ENCODE data around the gene NBEA. TPM values are rescaled to one million over a fixed set of nuclear protein-coding genes. Genes with fewer than 3 reads are reported as not detected.
"Not testable (repeated sequence)": the region's sequence is repeated elsewhere in the genome, so short reads cannot be mapped to it uniquely, and the experiment has no call there.

Gene NBEA
- total RNA-seq, 3 donors from 2014 or later: 0.19 to 0.58 (median 0.43) TPM

DNA sequence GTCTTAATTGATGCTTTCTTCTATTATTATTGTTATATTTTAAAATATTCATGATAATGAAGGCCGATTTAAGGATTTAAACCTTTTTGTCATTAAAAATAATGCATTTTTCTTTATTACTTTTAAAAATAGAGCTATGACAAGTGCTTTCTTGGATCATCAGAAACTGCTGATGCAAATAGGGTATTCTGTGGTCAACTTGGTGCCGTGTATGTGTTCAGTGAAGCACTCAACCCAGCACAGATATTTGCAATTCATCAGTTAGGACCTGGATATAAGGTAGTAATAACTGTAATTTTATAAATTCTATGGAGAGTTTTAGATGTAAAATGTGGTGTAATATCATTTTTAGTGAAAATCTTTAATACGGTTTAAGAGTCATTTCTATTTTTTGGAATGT lies 116.5 kb downstream of the NBEA start:
- ATAC-seq; H3K9me3 Mint-ChIP-seq; DNase-seq; H3K36me3 Mint-ChIP-seq (ENCODE audit: insufficient read depth); H3K4me3 Mint-ChIP-seq; H3K27me3 Mint-ChIP-seq (ENCODE audit: low read depth); H3K4me1 Mint-ChIP-seq (ENCODE audit: low read depth): not testable (repeated sequence)

DNA sequence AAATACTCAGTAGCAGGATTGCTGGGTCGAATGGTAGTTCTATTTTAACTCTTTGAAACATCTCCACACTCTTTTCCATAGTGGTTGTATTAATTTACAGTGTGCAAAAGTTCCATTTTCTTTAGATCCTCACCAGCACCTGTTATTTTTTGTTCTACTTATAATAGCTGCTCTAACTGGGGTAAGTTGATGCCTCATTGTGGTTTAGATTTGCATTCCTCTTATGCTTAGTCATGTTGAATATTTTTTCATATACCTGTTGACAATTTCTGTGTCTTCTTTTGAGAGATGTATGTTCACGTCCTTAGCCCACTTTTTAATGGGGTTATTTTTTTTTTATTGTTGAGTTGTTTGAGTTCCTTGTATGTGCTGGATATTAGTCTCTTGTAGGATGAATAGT lies 144.6 kb downstream of the NBEA start:
- DNase-seq: no peak
- H3K9me3 Mint-ChIP-seq: peaks cover 17% of the 10 kb centered on the region
- no peaks in the 10 kb centered on the region for H3K27me3 Mint-ChIP-seq (ENCODE audit: low read depth)
- no peak overlapping the region for H3K4me3 Mint-ChIP-seq
- H3K4me1 Mint-ChIP-seq (ENCODE audit: low read depth): no peaks in the 10 kb centered on the region
- peaks cover 2% of the 10 kb centered on the region for H3K36me3 Mint-ChIP-seq (ENCODE audit: insufficient read depth)
- no peak for ATAC-seq

DNA sequence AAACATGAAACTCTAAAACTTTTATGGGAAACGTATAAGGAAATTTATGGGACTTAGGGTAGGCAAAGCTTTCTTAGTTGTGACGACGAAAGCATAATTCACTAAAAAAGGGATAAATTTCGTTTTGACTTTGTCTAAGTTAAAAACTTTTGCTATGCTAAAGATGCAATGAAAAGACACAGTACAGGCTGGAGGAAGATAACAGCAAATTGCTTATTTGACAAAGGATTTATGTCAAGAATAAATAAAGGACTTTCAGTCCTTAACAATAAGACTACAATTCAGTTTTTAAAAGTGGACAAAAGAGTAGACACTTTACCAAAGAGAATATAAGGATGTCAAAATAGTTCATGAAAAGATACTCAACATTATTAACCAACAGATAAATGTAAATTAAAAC lies 150.2 kb downstream of the NBEA start:
- ATAC-seq: no peak
- no peak for DNase-seq
- no peaks in the 10 kb centered on the region for H3K27me3 Mint-ChIP-seq (ENCODE audit: low read depth)

GRCh38 chr13:35092751-35093150 lies 150.7 kb downstream of the NBEA start:
- Mint-ChIP-seq H3K9me3 (peaks cover 5% of the 10 kb centered on the region), H3K27me3 (ENCODE audit: low read depth) (no peaks in the 10 kb centered on the region), H3K36me3 (ENCODE audit: insufficient read depth) (no peaks in the 10 kb centered on the region), H3K4me3 (no peak overlapping the region), H3K4me1 (ENCODE audit: low read depth) (no peaks in the 10 kb centered on the region)
- DNase-seq: no peak
- no peak for ATAC-seq

More for the DNA sequence above, 150.2 kb downstream of the NBEA start:
- Mint-ChIP-seq H3K4me3 (no peak overlapping the region), H3K36me3 (ENCODE audit: insufficient read depth) (no peaks in the 10 kb centered on the region), H3K9me3 (peaks cover 8% of the 10 kb centered on the region), H3K4me1 (ENCODE audit: low read depth) (no peaks in the 10 kb centered on the region)

DNA sequence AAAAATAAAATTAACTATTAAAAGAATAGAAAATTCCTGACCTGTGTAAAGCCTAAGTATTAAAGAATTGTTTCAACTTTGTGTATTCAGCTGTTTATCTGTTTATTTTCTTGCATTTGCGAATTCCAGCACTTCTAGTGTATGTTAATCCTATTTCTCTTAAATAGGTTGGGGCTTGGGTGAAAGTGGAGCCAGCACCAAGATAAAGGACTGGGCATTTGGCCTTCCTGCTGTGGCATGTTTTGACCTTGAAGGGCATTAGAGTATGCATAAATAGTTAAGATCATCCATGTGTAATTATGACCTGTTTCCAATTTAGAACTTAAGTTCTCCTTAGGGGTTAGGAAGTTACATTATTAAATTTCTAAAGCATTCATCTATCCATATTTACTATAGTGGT lies 151.3 kb downstream of the NBEA start:
- no peaks in the 10 kb centered on the region for H3K4me1 Mint-ChIP-seq (ENCODE audit: low read depth)

GRCh38 chr13:35106771-35107170 lies 164.7 kb downstream of the NBEA start:
- H3K9me3 Mint-ChIP-seq; H3K4me1 Mint-ChIP-seq (ENCODE audit: low read depth); DNase-seq; H3K4me3 Mint-ChIP-seq; H3K36me3 Mint-ChIP-seq (ENCODE audit: insufficient read depth); ATAC-seq; H3K27me3 Mint-ChIP-seq (ENCODE audit: low read depth): not testable (repeated sequence)

More for the DNA sequence above, 151.3 kb downstream of the NBEA start:
- DNase-seq (no peak), ATAC-seq (no peak)
- H3K4me3 Mint-ChIP-seq: no peak overlapping the region
- H3K9me3 Mint-ChIP-seq: peaks cover 5% of the 10 kb centered on the region
- H3K36me3 Mint-ChIP-seq (ENCODE audit: insufficient read depth): no peaks in the 10 kb centered on the region
- H3K27me3 Mint-ChIP-seq (ENCODE audit: low read depth): no peaks in the 10 kb centered on the region

GRCh38 chr13:35107535-35107934 lies 165.5 kb downstream of the NBEA start:
- no peaks in the 10 kb centered on the region for H3K36me3 Mint-ChIP-seq (ENCODE audit: insufficient read depth)
- H3K4me1 Mint-ChIP-seq (ENCODE audit: low read depth): no peaks in the 10 kb centered on the region
- no peak for DNase-seq

GRCh38 chr13:35113612-35114011 lies 171.5 kb downstream of the NBEA start:
- H3K4me3 Mint-ChIP-seq; DNase-seq; H3K4me1 Mint-ChIP-seq (ENCODE audit: low read depth); H3K36me3 Mint-ChIP-seq (ENCODE audit: insufficient read depth); H3K9me3 Mint-ChIP-seq; ATAC-seq; H3K27me3 Mint-ChIP-seq (ENCODE audit: low read depth): not testable (repeated sequence)

More at GRCh38 chr13:35107535-35107934, 165.5 kb downstream of the NBEA start:
- Mint-ChIP-seq H3K27me3 (ENCODE audit: low read depth) (no peaks in the 10 kb centered on the region), H3K9me3 (peaks cover 8% of the 10 kb centered on the region), H3K4me3 (no peak overlapping the region)
- ATAC-seq: no peak

- Mint-ChIP-seq H3K36me3 (ENCODE audit: insufficient read depth) (no peaks in the 10 kb centered on the region), H3K27me3 (ENCODE audit: low read depth) (no peaks in the 10 kb centered on the region), H3K4me3 (no peak overlapping the region), H3K4me1 (ENCODE audit: low read depth) (no peaks in the 10 kb centered on the region), H3K9me3 (no peaks in the 10 kb centered on the region)
- ATAC-seq (no peak), DNase-seq (no peak)
Observed at GRCh38 chr13:35127466-35127865, 185.4 kb downstream of the NBEA start.

GRCh38 chr13:35129500-35129899 lies 187.4 kb downstream of the NBEA start:
- Mint-ChIP-seq H3K27me3 (ENCODE audit: low read depth) (no peaks in the 10 kb centered on the region), H3K4me3 (no peak overlapping the region), H3K4me1 (ENCODE audit: low read depth) (no peaks in the 10 kb centered on the region), H3K36me3 (ENCODE audit: insufficient read depth) (no peaks in the 10 kb centered on the region), H3K9me3 (no peaks in the 10 kb centered on the region)
- DNase-seq (no peak), ATAC-seq (no peak)

DNA sequence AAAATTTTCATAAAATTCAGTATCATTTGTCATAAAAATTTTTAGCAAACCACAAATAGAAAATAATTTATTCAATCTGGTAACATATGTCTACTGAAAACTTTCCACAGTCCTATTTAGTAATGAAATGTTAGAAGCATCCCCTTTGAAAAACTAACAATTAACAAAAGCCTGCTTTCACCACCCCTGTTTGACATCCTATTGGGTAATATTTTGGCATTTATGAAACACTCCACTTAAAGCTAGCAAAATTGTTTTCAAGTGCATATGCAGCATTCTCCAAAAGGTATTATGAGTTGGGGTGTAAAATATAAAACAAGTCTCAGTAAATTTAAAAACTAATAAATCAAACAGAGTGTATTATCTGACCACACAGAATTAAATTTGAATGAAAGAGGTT lies 189.4 kb downstream of the NBEA start:
- Mint-ChIP-seq H3K4me3 (no peak overlapping the region), H3K36me3 (ENCODE audit: insufficient read depth) (no peaks in the 10 kb centered on the region), H3K27me3 (ENCODE audit: low read depth) (no peaks in the 10 kb centered on the region), H3K4me1 (ENCODE audit: low read depth) (no peaks in the 10 kb centered on the region), H3K9me3 (no peaks in the 10 kb centered on the region)
- ATAC-seq (no peak), DNase-seq (no peak)

GRCh38 chr13:35136585-35136984 lies 194.5 kb downstream of the NBEA start:
- DNase-seq: no peak
- no peak overlapping the region for H3K4me3 Mint-ChIP-seq
- no peaks in the 10 kb centered on the region for H3K27me3 Mint-ChIP-seq (ENCODE audit: low read depth)
- H3K9me3 Mint-ChIP-seq: no peaks in the 10 kb centered on the region
- ATAC-seq: no peak
- H3K36me3 Mint-ChIP-seq (ENCODE audit: insufficient read depth): no peaks in the 10 kb centered on the region
- no peaks in the 10 kb centered on the region for H3K4me1 Mint-ChIP-seq (ENCODE audit: low read depth)

GRCh38 chr13:35139591-35139990 lies 197.5 kb downstream of the NBEA start:
- H3K36me3 Mint-ChIP-seq (ENCODE audit: insufficient read depth): no peaks in the 10 kb centered on the region
- no peaks in the 10 kb centered on the region for H3K4me1 Mint-ChIP-seq (ENCODE audit: low read depth)
- peak in 1 of 2 donors; percentile 23 for ATAC-seq
- H3K4me3 Mint-ChIP-seq: no peak overlapping the region
- DNase-seq: no peak
- no peaks in the 10 kb centered on the region for H3K27me3 Mint-ChIP-seq (ENCODE audit: low read depth)
- no peaks in the 10 kb centered on the region for H3K9me3 Mint-ChIP-seq

- Mint-ChIP-seq H3K4me1 (ENCODE audit: low read depth) (no peaks in the 10 kb centered on the region), H3K9me3 (no peaks in the 10 kb centered on the region), H3K36me3 (ENCODE audit: insufficient read depth) (no peaks in the 10 kb centered on the region), H3K27me3 (ENCODE audit: low read depth) (no peaks in the 10 kb centered on the region), H3K4me3 (no peak overlapping the region)
- DNase-seq (no peak), ATAC-seq (no peak)
Observed at GRCh38 chr13:35140321-35140720, 198.3 kb downstream of the NBEA start.

- Mint-ChIP-seq H3K4me3 (no peak overlapping the region), H3K9me3 (no peaks in the 10 kb centered on the region), H3K4me1 (ENCODE audit: low read depth) (no peaks in the 10 kb centered on the region), H3K27me3 (ENCODE audit: low read depth) (no peaks in the 10 kb centered on the region), H3K36me3 (ENCODE audit: insufficient read depth) (no peaks in the 10 kb centered on the region)
- ATAC-seq (no peak), DNase-seq (no peak)
Observed at GRCh38 chr13:35140831-35141230, 198.8 kb downstream of the NBEA start.

DNA sequence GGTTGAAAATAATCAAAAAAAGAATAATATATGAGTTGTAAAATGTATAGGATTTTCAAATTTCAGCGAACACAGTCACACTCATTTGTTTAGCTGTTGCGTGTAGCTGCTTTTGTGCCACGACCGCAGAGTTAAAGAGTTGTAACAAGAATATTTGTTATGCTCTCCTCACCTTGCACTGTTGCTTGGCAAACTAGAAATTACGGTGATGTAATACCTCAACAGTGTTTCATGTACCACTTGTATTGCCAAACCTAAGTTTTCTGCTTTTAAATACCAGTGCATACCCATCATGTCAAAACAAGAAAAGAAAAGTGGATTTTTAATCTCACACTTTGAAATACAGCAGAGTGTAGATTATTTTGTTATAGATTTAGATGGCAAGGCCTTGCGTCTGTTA lies 201.1 kb downstream of the NBEA start:
- H3K9me3 Mint-ChIP-seq: no peaks in the 10 kb centered on the region
- no peak for ATAC-seq
- no peaks in the 10 kb centered on the region for H3K4me1 Mint-ChIP-seq (ENCODE audit: low read depth)
- no peak for DNase-seq
- H3K27me3 Mint-ChIP-seq (ENCODE audit: low read depth): no peaks in the 10 kb centered on the region
- H3K36me3 Mint-ChIP-seq (ENCODE audit: insufficient read depth): no peaks in the 10 kb centered on the region
- H3K4me3 Mint-ChIP-seq: no peak overlapping the region

All from activated T-cell treated with anti-CD3 and anti-CD28 coated beads, Interleukin-2, amount 50 U/mL, for 4 hours (primary cell).